NOMO-1 treated with DMSO at 0.1 percent for 48 hours (cell line): ENCODE results near the gene FRMPD2.
"Not testable (repeated sequence)": the region's sequence is repeated elsewhere in the genome, so short reads cannot be mapped to it uniquely, and the experiment has no call there.

ENCODE experiments used
- DNase-seq: peaks from one replicate; lab custom pipeline; 2025; ENCODE audit not compliant: unreplicated experiment; lab: John Stamatoyannopoulos, UW

FRMPD2 gene

GRCh38 chr10:48251525-48252353 is 22.8 kb downstream of the FRMPD2 start:
- no peak for DNase-seq

- no peak for DNase-seq
Measured at GRCh38 chr10:48251152-48251524, 23.4 kb downstream of the FRMPD2 start.

- DNase-seq, result no peak
Measured at GRCh38 chr10:48249763-48250351, 24.6 kb downstream of the FRMPD2 start.

GRCh38 chr10:48249004-48249762 is 25.3 kb downstream of the FRMPD2 start:
- no peak for DNase-seq

GRCh38 chr10:48248462-48248861 is 26.0 kb downstream of the FRMPD2 start:
- DNase-seq, result no peak

GRCh38 chr10:48247680-48248079 is 26.8 kb downstream of the FRMPD2 start:
- DNase-seq, result no peak

GRCh38 chr10:48246501-48246900 is 28.0 kb downstream of the FRMPD2 start:
- DNase-seq, result no peak

GRCh38 chr10:48245977-48246376 is 28.5 kb downstream of the FRMPD2 start:
- DNase-seq, result no peak

GRCh38 chr10:48243921-48244320 is 30.6 kb downstream of the FRMPD2 start:
- not testable (repeated sequence) for DNase-seq

GRCh38 chr10:48243487-48243886 is 31.0 kb downstream of the FRMPD2 start:
- DNase-seq, result no peak

- DNase-seq, result no peak
Measured at GRCh38 chr10:48242171-48242904, 32.2 kb downstream of the FRMPD2 start.

- DNase-seq, result no peak
Measured at GRCh38 chr10:48241332-48241731, 33.2 kb downstream of the FRMPD2 start.

- no peak for DNase-seq
Measured at GRCh38 chr10:48240196-48240595, 34.3 kb downstream of the FRMPD2 start.

- DNase-seq, result no peak
Measured at GRCh38 chr10:48239618-48240017, 34.9 kb downstream of the FRMPD2 start.

- DNase-seq, result no peak
Measured at GRCh38 chr10:48238826-48239520, 35.5 kb downstream of the FRMPD2 start.

GRCh38 chr10:48237259-48238250 is 36.9 kb downstream of the FRMPD2 start:
- no peak for DNase-seq

- DNase-seq, result no peak
Measured at GRCh38 chr10:48236199-48236621, 38.3 kb downstream of the FRMPD2 start.

GRCh38 chr10:48235501-48235900 is 39.0 kb downstream of the FRMPD2 start:
- DNase-seq, result no peak

- no peak for DNase-seq
Measured at GRCh38 chr10:48234787-48235186, 39.7 kb downstream of the FRMPD2 start.
